ENCODE measurements around the gene SPINK13.

- no peak for TF ChIP-seq CTCF (IDR thresholded peaks at IDR 0.05)
- TF ChIP-seq POLR2AphosphoS5 (IDR thresholded peaks at IDR 0.05): no peak
Observed at GRCh38 chr5:148229840-148230239, 38.8 kb upstream of the SPINK13 start.

All from esophagus muscularis mucosa (tissue), 3 donors.